ENCODE data around the gene CCDC13.

The CCDC13 gene

DNA sequence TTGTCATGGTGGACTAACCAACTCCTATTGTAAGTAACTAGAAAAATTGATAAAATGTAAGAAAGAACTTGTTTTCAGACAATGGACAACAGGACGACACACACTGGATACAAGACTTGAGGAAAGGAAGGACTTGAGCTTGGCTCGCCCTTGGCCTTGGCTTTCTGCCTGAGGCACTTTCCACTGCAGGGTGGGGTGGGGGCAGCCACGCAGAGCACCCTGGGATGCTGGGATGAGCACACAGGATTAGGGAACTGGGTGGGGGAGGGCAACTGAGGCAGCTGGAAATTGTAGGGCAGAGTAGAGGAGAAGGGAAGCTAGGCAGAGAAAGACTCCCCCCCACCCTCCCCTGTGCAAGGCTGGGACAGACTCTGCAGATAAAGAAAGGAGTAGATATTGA is 45.0 kb downstream of the CCDC13 start:
- no peak for DNase-seq
- H3K36me3 ChIP-seq = no peaks in the 10 kb centered on the region
- H3K9me3 ChIP-seq = no peaks in the 10 kb centered on the region
- TF ChIP-seq, protein P1, sequence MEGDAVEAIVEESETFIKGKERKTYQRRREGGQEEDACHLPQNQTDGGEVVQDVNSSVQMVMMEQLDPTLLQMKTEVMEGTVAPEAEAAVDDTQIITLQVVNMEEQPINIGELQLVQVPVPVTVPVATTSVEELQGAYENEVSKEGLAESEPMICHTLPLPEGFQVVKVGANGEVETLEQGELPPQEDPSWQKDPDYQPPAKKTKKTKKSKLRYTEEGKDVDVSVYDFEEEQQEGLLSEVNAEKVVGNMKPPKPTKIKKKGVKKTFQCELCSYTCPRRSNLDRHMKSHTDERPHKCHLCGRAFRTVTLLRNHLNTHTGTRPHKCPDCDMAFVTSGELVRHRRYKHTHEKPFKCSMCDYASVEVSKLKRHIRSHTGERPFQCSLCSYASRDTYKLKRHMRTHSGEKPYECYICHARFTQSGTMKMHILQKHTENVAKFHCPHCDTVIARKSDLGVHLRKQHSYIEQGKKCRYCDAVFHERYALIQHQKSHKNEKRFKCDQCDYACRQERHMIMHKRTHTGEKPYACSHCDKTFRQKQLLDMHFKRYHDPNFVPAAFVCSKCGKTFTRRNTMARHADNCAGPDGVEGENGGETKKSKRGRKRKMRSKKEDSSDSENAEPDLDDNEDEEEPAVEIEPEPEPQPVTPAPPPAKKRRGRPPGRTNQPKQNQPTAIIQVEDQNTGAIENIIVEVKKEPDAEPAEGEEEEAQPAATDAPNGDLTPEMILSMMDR (IDR thresholded peaks at IDR 0.05; ENCODE audit: low read depth, low read length) = no peak
- H3K4me1 ChIP-seq = no peaks in the 10 kb centered on the region
- no peaks in the 10 kb centered on the region for H3K27me3 ChIP-seq
- H3K4me3 ChIP-seq (ENCODE audit: low read depth, low read length) = no peak overlapping the region

DNA sequence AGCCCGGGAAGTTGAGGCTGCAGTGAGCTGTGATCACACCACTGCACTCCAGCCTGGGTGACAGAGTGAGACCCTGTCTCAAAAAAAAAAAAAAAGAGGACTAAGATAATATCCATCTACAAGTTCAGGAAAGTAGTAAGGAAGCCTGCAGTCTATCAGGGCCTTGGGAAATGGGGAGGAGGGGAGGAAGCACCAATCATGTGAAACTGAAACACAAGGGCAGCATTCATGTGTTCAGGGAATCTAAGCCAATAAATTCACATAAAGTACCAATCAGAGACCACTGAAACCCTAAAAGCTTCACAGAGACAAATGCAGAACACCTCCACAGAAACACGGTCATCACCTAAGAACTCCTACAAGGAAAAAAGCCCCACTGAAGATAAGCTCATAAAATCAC is 47.6 kb downstream of the CCDC13 start:
- Histone ChIP-seq H3K9me3 (no peaks in the 10 kb centered on the region), H3K36me3 (no peaks in the 10 kb centered on the region), H3K4me3 (ENCODE audit: low read depth, low read length) (no peak overlapping the region), H3K4me1 (no peaks in the 10 kb centered on the region), H3K27me3 (no peaks in the 10 kb centered on the region)
- no peak for DNase-seq
- TF ChIP-seq, protein P1 (IDR thresholded peaks at IDR 0.05; ENCODE audit: low read depth, low read length) = no peak

DNA sequence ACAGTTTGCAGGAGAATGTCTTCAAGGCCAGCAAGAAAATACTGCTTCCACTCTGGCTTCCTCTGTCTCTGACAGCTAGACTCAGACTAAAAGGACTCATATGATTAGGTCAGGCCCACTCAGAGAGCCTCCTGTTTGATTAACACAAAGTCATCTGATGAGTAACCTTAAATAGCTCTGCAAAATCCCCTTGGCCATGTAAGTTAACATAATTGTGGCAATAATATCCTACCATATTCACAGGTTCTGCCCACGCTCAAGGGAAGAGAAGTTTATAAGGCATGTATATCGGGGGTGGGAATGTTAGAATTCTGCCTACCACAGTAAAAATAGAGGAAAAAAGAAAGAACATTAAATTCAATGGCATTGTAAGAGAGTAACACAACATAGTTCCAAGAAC is 49.8 kb downstream of the CCDC13 start:
- Histone ChIP-seq H3K4me3 (ENCODE audit: low read depth, low read length) (no peak overlapping the region), H3K36me3 (no peaks in the 10 kb centered on the region), H3K27me3 (no peaks in the 10 kb centered on the region), H3K4me1 (no peaks in the 10 kb centered on the region), H3K9me3 (no peaks in the 10 kb centered on the region)
- no peak for DNase-seq
- TF ChIP-seq, protein P1 (IDR thresholded peaks at IDR 0.05; ENCODE audit: low read depth, low read length) = no peak
